NT2/D1 (cell line): ENCODE data around the gene ACSL6.

ENCODE experiments used
- SUZ12 ChIP-seq: IDR thresholded peaks from 2 replicates; pipeline ENCODE4 v1.6.1; 2011; ENCODE audit not compliant: insufficient read length, insufficient read depth; ENCODE audit errors: extremely low read depth
- YY1 ChIP-seq: IDR thresholded peaks from 2 replicates; pipeline ENCODE4 v1.6.1; 2011; ENCODE audit not compliant: insufficient read length, insufficient read depth
- ZNF274 ChIP-seq: IDR thresholded peaks from 2 replicates; pipeline ENCODE4 v1.6.1; 2011; ENCODE audit warnings: mild to moderate bottlenecking, low read depth, low read length

- TF ChIP-seq ZNF274 (no peak), SUZ12 (no peak), YY1 (no peak)
These were observed 8.7 kb downstream of the ACSL6 start for GRCh38 chr5:132002757-132003156.
